Osteocyte (in vitro differentiated cells): ENCODE data around the gene AREG. TPM values are rescaled to one million over a fixed set of nuclear protein-coding genes. Genes with fewer than 3 reads are reported as not detected.

ENCODE experiments used
- DNase-seq: peaks from one replicate; pipeline ENCODE4 v3.0.0; 2021; ENCODE audit warnings: mixed read lengths; ENCODE audit not compliant: unreplicated experiment; ENCODE audit errors: extremely low spot score
- H3K27ac Mint-ChIP-seq: one replicate; pipeline ENCODE4 v1.8.0; 2021; ENCODE audit warnings: mild to moderate bottlenecking, mixed read lengths; ENCODE audit not compliant: unreplicated experiment
- H3K27me3 Mint-ChIP-seq: one replicate; pipeline ENCODE4 v1.8.0; 2021; ENCODE audit warnings: mixed read lengths; ENCODE audit not compliant: unreplicated experiment
- H3K36me3 Mint-ChIP-seq: one replicate; pipeline ENCODE4 v1.8.0; 2021; ENCODE audit warnings: mixed read lengths; ENCODE audit not compliant: unreplicated experiment
- H3K4me1 Mint-ChIP-seq: one replicate; pipeline ENCODE4 v1.8.0; 2021; ENCODE audit warnings: mixed read lengths; ENCODE audit not compliant: unreplicated experiment
- H3K4me3 Mint-ChIP-seq: one replicate; pipeline ENCODE4 v1.8.0; 2021; ENCODE audit warnings: mild to moderate bottlenecking, moderate library complexity, mixed read lengths; ENCODE audit not compliant: unreplicated experiment
- H3K9me3 Mint-ChIP-seq: one replicate; pipeline ENCODE4 v1.8.0; 2021; ENCODE audit warnings: mixed read lengths; ENCODE audit not compliant: unreplicated experiment
- CTCF ChIP-seq: fragments of 200-600 bp; sonication (generic); IDR thresholded peaks from 2 replicates; pipeline ENCODE4 v1.5.0; 2021; ENCODE audit warnings: antibody characterized with exemption, mild to moderate bottlenecking, moderate library complexity
- total RNA-seq: library from RNA; stranded (reverse); gene quantifications from 2 replicates; pipeline ENCODE4 v1.2.1, GENCODE V29; 2021

The AREG gene
- total RNA-seq, 1 donor from 2014 or later: 0.64 TPM

GRCh38 chr4:74490736-74491135 lies 45.8 kb downstream of the AREG start:
- no peak for DNase-seq
- TF ChIP-seq CTCF: no peak
- peaks cover 17% of the 10 kb centered on the region for H3K27me3 Mint-ChIP-seq
- no peak overlapping the region for H3K4me3 Mint-ChIP-seq
- H3K36me3 Mint-ChIP-seq: no peaks in the 10 kb centered on the region
- H3K27ac Mint-ChIP-seq: no peak overlapping the region
- no peaks in the 10 kb centered on the region for H3K9me3 Mint-ChIP-seq
- H3K4me1 Mint-ChIP-seq: no peaks in the 10 kb centered on the region

GRCh38 chr4:74499986-74500781 lies 55.2 kb downstream of the AREG start:
- no peak for DNase-seq
- Mint-ChIP-seq H3K4me3 (no peak overlapping the region), H3K9me3 (no peaks in the 10 kb centered on the region), H3K27me3 (peaks cover 18% of the 10 kb centered on the region), H3K36me3 (no peaks in the 10 kb centered on the region), H3K4me1 (peaks cover 28% of the 10 kb centered on the region), H3K27ac (no peak overlapping the region)
- no peak for TF ChIP-seq CTCF

GRCh38 chr4:74501579-74501978 lies 56.6 kb downstream of the AREG start:
- H3K27ac Mint-ChIP-seq: no peak overlapping the region
- peaks cover 19% of the 10 kb centered on the region for H3K27me3 Mint-ChIP-seq
- DNase-seq: no peak
- H3K9me3 Mint-ChIP-seq: peaks cover 3% of the 10 kb centered on the region
- no peak for TF ChIP-seq CTCF
- H3K4me1 Mint-ChIP-seq: peaks cover 28% of the 10 kb centered on the region
- H3K4me3 Mint-ChIP-seq: no peak overlapping the region
- no peaks in the 10 kb centered on the region for H3K36me3 Mint-ChIP-seq

- Mint-ChIP-seq H3K27me3 (peaks cover 16% of the 10 kb centered on the region), H3K4me1 (peaks cover 28% of the 10 kb centered on the region), H3K27ac (peak overlapping the region; percentile 28), H3K9me3 (peaks cover 7% of the 10 kb centered on the region), H3K4me3 (no peak overlapping the region), H3K36me3 (no peaks in the 10 kb centered on the region)
- TF ChIP-seq CTCF: no peak
- no peak for DNase-seq
Measured at GRCh38 chr4:74503580-74503979, 58.6 kb downstream of the AREG start.

GRCh38 chr4:74504212-74504611 lies 59.3 kb downstream of the AREG start:
- Mint-ChIP-seq H3K27ac (peak overlapping the region; percentile 61), H3K27me3 (peaks cover 15% of the 10 kb centered on the region), H3K4me3 (no peak overlapping the region), H3K4me1 (peaks cover 28% of the 10 kb centered on the region), H3K36me3 (no peaks in the 10 kb centered on the region), H3K9me3 (peaks cover 7% of the 10 kb centered on the region)
- DNase-seq: no peak
- no peak for TF ChIP-seq CTCF

Other genes with a start within 250 kb of the AREG start
- gene EPGN, start 136.7 kb upstream of the AREG start, total RNA-seq: 0.30 TPM in 1 of 2 replicates, not detected in the other
- 1.3 and 2.2 TPM in 2 replicates for gene EREG, start 80.0 kb upstream of the AREG start, total RNA-seq